GM19452 (cell line): Measurements from ENCODE around the gene ZNG1F.
"Not testable (repeated sequence)": the region's sequence is repeated elsewhere in the genome, so short reads cannot be mapped to it uniquely, and the experiment has no call there.

ENCODE experiments used
- ATAC-seq: cut with Tn5 transposase; IDR thresholded peaks from one replicate; pipeline ENCODE4 v1.9.1; 2021; ENCODE audit not compliant: unreplicated experiment

ZNG1F gene

GRCh38 chr9:41189217-41189616, at the start of gene ZNG1F:
Gene ZNG1F (minus strand): TSS chr9:41189317. CDS start chr9:41189258, 59 bp downstream.
- not testable (repeated sequence) for ATAC-seq

GRCh38 chr9:41237110-41237749, 48.1 kb upstream of the ZNG1F start:
- ATAC-seq = not testable (repeated sequence)

GRCh38 chr9:41236486-41237109, 47.5 kb upstream of the ZNG1F start:
- not testable (repeated sequence) for ATAC-seq

GRCh38 chr9:41234811-41235805, 46.0 kb upstream of the ZNG1F start:
- ATAC-seq = peak; percentile 100

GRCh38 chr9:41234221-41234620, 45.1 kb upstream of the ZNG1F start:
- peak; percentile 11 for ATAC-seq

GRCh38 chr9:41232326-41232725, 43.2 kb upstream of the ZNG1F start:
- not testable (repeated sequence) for ATAC-seq

- not testable (repeated sequence) for ATAC-seq
Measured at GRCh38 chr9:41230418-41230817, 41.3 kb upstream of the ZNG1F start.

GRCh38 chr9:41229408-41230401, 40.6 kb upstream of the ZNG1F start:
- no peak for ATAC-seq

- not testable (repeated sequence) for ATAC-seq
Measured at GRCh38 chr9:41219831-41220230, 30.7 kb upstream of the ZNG1F start.

- ATAC-seq = not testable (repeated sequence)
Measured at GRCh38 chr9:41188439-41188838, 678 bp downstream of the ZNG1F start.

GRCh38 chr9:41174994-41175393, 14.1 kb downstream of the ZNG1F start:
- not testable (repeated sequence) for ATAC-seq

GRCh38 chr9:41150116-41150515, 39.0 kb downstream of the ZNG1F start:
- not testable (repeated sequence) for ATAC-seq

- not testable (repeated sequence) for ATAC-seq
Measured at GRCh38 chr9:41141878-41142277, 47.2 kb downstream of the ZNG1F start.

- ATAC-seq = not testable (repeated sequence)
Measured at GRCh38 chr9:41128581-41128980, 60.5 kb downstream of the ZNG1F start, which contains the start of gene FOXD4L6. Gene FOXD4L6 (minus strand): TSS chr9:41128681. CDS start chr9:41128383, 298 bp downstream.

GRCh38 chr9:41126746-41127446, 62.2 kb downstream of the ZNG1F start:
- not testable (repeated sequence) for ATAC-seq

- not testable (repeated sequence) for ATAC-seq
Measured at GRCh38 chr9:41125936-41126335, 63.2 kb downstream of the ZNG1F start.

- not testable (repeated sequence) for ATAC-seq
Measured at GRCh38 chr9:41125109-41125658, 63.9 kb downstream of the ZNG1F start.

GRCh38 chr9:41124250-41125108, 64.6 kb downstream of the ZNG1F start:
- ATAC-seq = not testable (repeated sequence)
